Dendritic cell treated with granulocyte-macrophage colony-stimulating factor and Interleukin-4, amounts not matched to agents 40 ng/mL and 50 ng/mL, for 4 days (primary cell): ENCODE measurements around the gene SDHB.

Source experiments
- H3K27ac Mint-ChIP-seq: one replicate; pipeline ENCODE4 v1.8.0; 2022; ENCODE audit warnings: mild to moderate bottlenecking, mixed read lengths
- H3K27me3 Mint-ChIP-seq: one replicate; pipeline ENCODE4 v1.8.0; 2022; ENCODE audit warnings: mild to moderate bottlenecking, mixed read lengths
- H3K36me3 Mint-ChIP-seq: one replicate; pipeline ENCODE4 v1.8.0; 2022; ENCODE audit warnings: low read depth, mixed read lengths
- H3K4me1 Mint-ChIP-seq: one replicate; pipeline ENCODE4 v1.8.0; 2022; ENCODE audit warnings: low read depth, mixed read lengths
- H3K4me3 Mint-ChIP-seq: one replicate; pipeline ENCODE4 v1.8.0; 2022; ENCODE audit warnings: mild to moderate bottlenecking, moderate library complexity, mixed read lengths
- H3K9me3 Mint-ChIP-seq: one replicate; pipeline ENCODE4 v1.8.0; 2022; ENCODE audit warnings: mixed read lengths
- intact Hi-C: fragments of 100-400 bp; cut with micrococcal nuclease; formaldehyde crosslinking; loops from one replicate; pipeline ENCODE4 v1.15.0; 2022

Gene SDHB

DNA sequence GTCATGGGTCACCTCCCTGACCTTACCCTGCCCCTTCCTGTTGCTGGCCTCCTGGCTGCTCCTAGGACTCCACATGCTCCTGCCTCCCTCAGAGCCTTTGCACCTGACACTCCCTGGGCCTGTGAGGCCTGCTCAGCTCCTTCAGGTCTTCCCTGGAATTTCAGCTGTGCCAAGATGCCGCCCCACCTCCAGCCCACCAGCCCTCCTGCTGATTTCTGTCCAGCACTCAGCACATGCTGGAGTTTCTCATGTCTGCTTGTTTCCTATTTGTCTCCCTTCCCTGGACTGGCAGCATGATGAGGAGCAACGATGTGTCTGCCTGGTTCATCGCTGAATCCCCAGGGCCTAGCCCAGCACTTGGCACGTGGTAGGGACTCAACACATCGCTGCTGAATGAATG is 76.5 kb downstream of the SDHB start:
- intact Hi-C loops = no loop called here
- Mint-ChIP-seq H3K9me3 (no peaks in the 10 kb centered on the region), H3K4me3 (no peak overlapping the region), H3K36me3 (no peaks in the 10 kb centered on the region), H3K27ac (no peak overlapping the region), H3K27me3 (peaks cover 44% of the 10 kb centered on the region), H3K4me1 (peaks cover 12% of the 10 kb centered on the region)

DNA sequence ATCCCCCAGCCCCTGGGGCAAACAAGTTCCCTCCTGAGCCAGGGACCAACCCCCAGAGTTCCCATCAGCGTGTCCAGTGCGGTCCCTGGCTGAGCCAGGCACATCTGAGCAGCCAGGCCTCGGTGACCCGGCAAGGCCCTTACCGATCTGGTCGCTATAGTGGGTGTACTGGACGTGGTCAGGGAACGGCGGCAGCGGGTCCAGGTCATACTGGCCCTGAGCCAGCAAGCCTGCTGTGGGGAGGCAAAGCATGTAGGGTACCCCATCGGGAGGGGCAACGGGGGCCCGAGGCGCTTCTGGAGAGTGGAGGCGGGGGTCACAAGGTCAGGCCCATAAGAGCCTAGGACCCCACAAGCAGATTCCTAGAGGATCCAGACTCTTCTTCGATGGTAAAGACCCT is 76.9 kb downstream of the SDHB start:
- peaks cover 12% of the 10 kb centered on the region for H3K4me1 Mint-ChIP-seq
- H3K27ac Mint-ChIP-seq = no peak overlapping the region
- H3K4me3 Mint-ChIP-seq = no peak overlapping the region
- intact Hi-C loops = no loop called here
- H3K9me3 Mint-ChIP-seq = no peaks in the 10 kb centered on the region
- H3K36me3 Mint-ChIP-seq = no peaks in the 10 kb centered on the region
- H3K27me3 Mint-ChIP-seq = peaks cover 40% of the 10 kb centered on the region

DNA sequence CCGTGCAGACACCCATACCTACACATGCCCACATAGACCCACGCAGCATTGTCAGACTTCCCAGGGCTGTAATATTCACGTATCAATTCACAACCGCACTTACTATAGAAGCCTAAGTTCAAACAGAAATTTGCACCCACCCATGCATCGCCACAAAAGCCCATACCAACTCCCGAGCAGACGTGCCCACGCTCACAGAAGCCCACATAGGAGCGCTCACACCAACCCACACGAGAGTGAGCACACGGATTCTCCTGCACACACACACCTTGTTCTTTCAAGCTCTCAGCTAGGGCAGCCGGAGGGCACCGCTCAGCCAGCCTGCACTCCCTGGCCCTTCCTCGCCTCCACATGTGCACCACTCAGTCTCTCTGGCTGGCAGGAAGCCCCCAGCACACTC is 78.0 kb downstream of the SDHB start:
- H3K36me3 Mint-ChIP-seq = peaks cover 7% of the 10 kb centered on the region
- H3K27me3 Mint-ChIP-seq = peaks cover 29% of the 10 kb centered on the region
- no peak overlapping the region for H3K27ac Mint-ChIP-seq
- no peak overlapping the region for H3K4me3 Mint-ChIP-seq
- peaks cover 9% of the 10 kb centered on the region for H3K4me1 Mint-ChIP-seq
- intact Hi-C loops = no loop called here
- H3K9me3 Mint-ChIP-seq = no peaks in the 10 kb centered on the region

DNA sequence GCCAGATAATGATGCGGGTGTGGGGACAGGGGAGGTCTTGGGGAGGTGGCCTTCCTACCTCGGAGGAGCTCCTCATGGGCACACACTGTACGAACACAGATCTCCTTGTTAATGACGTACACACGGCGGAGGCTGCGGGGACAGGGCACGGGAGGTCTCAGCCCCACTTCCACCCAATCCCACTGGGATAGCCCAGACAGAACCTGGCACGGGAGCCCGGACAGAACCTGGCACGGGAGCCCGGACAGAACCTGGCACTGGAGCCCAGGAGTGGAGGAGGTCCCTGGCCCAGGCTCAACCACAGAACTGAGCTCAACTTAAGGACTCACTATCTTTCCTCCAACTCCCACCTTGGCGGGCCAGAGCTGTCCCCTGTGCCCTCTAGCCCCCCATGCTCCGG is 78.6 kb downstream of the SDHB start:
- no peaks in the 10 kb centered on the region for H3K9me3 Mint-ChIP-seq
- H3K27me3 Mint-ChIP-seq = peaks cover 25% of the 10 kb centered on the region
- peaks cover 6% of the 10 kb centered on the region for H3K4me1 Mint-ChIP-seq
- no peak overlapping the region for H3K4me3 Mint-ChIP-seq
- H3K27ac Mint-ChIP-seq = no peak overlapping the region
- intact Hi-C loops = no loop called here
- peaks cover 13% of the 10 kb centered on the region for H3K36me3 Mint-ChIP-seq

DNA sequence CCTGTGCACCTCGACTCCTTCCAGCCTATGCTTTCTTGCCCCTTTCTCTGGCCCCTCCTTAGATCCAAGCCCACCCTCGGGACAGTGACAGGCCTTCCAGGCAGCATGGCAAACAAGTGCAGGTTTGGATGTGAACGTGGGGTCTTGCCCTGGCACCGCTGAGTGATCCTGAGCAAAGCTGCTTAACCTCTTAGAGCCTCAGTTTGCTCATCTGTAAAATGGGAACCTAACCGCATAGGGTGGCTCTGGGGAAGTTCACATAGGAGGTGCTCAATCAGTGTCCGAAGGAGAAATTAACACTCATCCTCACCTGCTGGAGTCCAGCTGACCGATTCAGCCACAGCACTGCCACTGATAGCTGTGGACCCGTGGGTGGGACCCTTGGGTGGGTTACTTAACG is 80.6 kb downstream of the SDHB start:
- Mint-ChIP-seq H3K27ac (no peak overlapping the region), H3K27me3 (peaks cover 5% of the 10 kb centered on the region), H3K36me3 (peaks cover 30% of the 10 kb centered on the region), H3K4me3 (no peak overlapping the region), H3K4me1 (no peaks in the 10 kb centered on the region), H3K9me3 (no peaks in the 10 kb centered on the region)
- intact Hi-C loops = no loop called here

DNA sequence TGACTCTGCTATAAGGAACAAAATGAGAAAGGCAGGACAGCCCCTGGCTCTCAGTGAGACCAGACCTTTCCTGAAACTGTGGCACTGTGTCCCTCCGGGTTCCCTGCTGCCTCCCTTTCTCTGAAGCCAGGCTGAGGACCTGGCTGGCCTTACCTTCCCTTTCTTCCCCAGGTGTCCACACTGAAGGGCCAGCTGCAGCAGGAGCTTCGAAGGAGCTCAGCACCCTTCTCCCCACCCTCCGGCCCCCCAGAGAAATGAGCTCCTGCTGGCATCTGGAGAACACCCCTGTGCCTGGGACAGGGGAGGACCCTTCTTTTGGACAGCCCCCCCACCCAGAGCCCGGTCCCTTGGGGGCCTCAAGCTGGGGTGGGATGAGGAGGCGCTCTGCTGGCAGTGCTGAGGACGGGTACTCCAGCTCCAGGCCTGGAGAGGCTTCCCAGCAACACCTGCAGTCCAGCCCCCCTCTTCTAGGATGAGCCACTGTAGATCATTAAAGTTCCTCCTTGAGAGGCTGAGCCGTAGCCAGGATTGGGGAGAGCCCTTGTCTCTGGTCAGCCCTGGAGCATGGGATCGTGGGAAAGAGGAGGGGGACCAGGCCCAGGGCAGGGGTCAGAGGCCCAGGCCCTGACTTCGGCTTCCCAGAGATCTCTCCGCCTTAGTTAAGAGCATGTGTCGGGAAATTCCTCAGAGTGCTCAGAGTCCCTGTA is 81.5 kb downstream of the SDHB start:
- H3K9me3 Mint-ChIP-seq = no peaks in the 10 kb centered on the region
- no peak overlapping the region for H3K27ac Mint-ChIP-seq
- no peaks in the 10 kb centered on the region for H3K27me3 Mint-ChIP-seq
- H3K4me3 Mint-ChIP-seq = no peak overlapping the region
- intact Hi-C loops = no loop called here
- H3K36me3 Mint-ChIP-seq = peaks cover 36% of the 10 kb centered on the region
- H3K4me1 Mint-ChIP-seq = no peaks in the 10 kb centered on the region

DNA sequence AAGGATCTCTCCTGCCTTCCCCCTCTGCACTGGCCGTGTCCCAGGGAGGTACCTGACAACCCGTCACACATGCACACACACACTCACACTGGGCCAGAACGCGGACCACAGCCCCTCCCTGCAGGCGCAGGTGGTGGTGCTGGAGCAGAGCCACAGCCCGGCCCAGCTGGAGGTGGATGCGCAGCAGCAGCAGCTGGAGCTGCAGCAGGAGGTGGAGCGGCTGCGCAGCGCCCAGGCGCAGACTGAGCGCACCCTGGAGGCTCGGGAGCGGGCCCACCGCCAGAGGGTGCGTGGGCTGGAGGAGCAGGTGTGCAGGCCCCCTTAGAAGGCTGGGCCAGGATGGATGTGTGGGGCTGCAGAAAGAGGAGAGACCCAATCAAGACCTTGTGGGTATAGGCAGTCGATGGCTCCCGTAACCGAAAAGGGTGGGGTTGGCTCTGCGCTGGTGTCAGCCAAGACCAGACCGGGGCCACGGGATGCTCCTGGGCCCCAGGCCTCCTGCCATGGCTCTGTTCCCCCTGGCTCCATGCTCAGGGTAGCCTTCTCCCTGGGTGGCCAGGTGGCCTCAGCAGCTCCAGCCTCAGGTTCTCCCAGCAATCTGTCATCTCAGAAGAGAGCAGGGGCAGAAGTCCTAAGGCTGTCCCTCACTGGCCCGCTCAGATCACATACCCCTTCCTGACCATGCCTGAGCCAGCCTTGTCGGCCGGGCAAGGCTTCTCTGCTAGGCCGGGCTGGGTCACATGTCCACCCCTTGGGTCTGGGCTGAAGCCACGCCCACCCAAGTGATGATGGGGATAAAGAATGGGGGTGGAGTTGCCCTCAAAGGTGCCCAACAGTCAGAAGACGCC is 82.3 kb downstream of the SDHB start:
- Mint-ChIP-seq H3K4me1 (no peaks in the 10 kb centered on the region), H3K27me3 (no peaks in the 10 kb centered on the region), H3K36me3 (peaks cover 43% of the 10 kb centered on the region), H3K4me3 (no peak overlapping the region), H3K27ac (no peak overlapping the region), H3K9me3 (no peaks in the 10 kb centered on the region)
- intact Hi-C loops = no loop called here

DNA sequence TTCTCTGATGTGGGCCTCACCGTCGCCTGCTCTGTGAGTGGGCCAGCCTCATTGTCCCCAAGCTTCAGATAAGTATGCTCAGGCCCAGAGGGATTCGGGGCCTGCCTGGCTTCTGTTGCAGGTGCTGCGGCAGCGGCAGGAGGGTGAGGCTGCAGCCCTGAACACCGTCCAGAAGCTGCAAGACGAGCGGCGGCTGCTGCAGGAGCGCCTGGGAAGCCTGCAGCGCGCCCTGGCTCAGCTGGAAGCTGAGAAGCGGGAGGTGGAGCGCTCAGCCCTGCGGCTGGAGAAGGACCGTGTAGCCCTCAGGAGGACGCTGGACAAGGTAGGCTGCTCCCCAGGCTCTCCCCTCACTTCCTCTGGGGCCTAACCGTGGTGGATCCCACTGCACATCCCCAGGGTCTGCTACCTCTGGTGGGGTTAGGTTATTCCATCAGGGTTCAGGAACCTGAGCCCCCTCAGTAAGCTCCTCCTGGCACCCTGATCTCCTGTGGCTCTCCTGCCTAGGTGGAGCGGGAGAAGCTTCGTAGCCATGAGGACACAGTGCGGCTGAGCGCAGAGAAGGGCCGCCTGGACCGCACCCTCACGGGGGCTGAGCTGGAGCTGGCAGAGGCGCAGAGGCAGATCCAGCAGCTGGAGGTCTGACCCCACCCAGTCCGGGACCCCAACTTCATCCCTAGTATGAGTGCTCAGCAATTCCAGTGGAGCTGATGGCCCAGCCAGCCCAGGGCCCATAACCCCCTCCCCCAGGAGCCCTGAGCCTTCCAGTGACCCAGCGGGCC is 83.5 kb downstream of the SDHB start:
- H3K4me3 Mint-ChIP-seq = no peak overlapping the region
- H3K9me3 Mint-ChIP-seq = no peaks in the 10 kb centered on the region
- H3K4me1 Mint-ChIP-seq = no peaks in the 10 kb centered on the region
- H3K27me3 Mint-ChIP-seq = no peaks in the 10 kb centered on the region
- H3K36me3 Mint-ChIP-seq = peaks cover 55% of the 10 kb centered on the region
- H3K27ac Mint-ChIP-seq = no peak overlapping the region
- intact Hi-C loops = no loop called here

DNA sequence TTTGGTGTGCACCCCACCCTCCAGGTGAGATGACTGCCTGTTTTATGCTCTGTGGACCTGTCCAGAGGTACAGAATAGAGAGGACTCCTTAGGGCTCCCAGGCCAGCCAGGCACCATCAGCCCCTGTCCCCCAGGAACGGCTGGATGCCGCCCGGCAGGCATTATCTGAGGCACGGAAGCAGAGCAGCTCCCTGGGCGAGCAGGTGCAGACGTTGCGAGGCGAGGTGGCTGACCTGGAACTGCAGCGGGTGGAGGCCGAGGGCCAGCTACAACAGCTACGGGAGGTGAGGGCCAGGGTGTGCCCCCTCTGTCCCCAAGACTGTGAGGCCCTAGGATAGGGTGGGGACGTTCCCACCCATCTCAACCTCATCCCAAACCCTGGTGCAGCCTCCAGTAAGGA is 84.2 kb downstream of the SDHB start:
- no peaks in the 10 kb centered on the region for H3K4me1 Mint-ChIP-seq
- no peak overlapping the region for H3K4me3 Mint-ChIP-seq
- no peaks in the 10 kb centered on the region for H3K9me3 Mint-ChIP-seq

DNA sequence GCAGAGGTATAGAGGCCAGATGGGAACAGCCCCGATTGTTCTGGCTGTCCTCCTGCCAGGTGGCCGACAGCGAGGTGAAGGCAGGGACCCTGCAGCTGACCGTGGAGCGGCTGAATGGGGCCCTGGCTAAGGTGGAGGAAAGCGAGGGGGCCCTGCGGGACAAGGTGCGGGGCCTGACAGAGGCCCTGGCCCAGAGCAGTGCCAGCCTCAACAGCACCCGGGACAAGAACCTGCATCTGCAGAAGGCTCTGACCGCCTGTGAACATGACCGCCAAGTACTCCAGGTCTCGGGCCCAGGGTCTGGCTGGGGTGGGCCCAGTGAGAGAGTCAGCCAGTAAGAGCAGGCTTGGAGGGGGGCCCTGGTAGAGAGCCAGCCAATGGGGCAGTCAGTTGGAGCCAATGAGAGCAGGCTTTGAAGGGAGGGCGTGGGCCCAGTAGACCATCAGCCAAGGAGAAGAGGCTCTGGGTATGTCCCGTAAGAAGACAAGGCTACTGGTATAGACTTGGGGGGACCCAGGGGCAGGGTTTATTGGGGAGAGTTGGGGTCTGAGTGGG is 84.7 kb downstream of the SDHB start:
- Mint-ChIP-seq H3K36me3 (peaks cover 62% of the 10 kb centered on the region), H3K27ac (no peak overlapping the region), H3K9me3 (no peaks in the 10 kb centered on the region), H3K4me1 (no peaks in the 10 kb centered on the region), H3K27me3 (no peaks in the 10 kb centered on the region), H3K4me3 (no peak overlapping the region)
- intact Hi-C loops = no loop called here

More for the DNA sequence above, 84.2 kb downstream of the SDHB start:
- Mint-ChIP-seq H3K27ac (no peak overlapping the region), H3K27me3 (no peaks in the 10 kb centered on the region), H3K36me3 (peaks cover 62% of the 10 kb centered on the region)
- intact Hi-C loops = no loop called here
